GM12878 (cell line): Measurements from ENCODE around the gene GRIP2. TPM values are rescaled to one million over a fixed set of nuclear protein-coding genes. Genes with fewer than 3 reads are reported as not detected.

Experiments used
- ATAC-seq: fragments of 200-7000 bp; cut with Tn5 transposase; 3 replicates; pipeline ENCODE4 v1.9.1; 2020; ENCODE audit warnings: mild to moderate bottlenecking, moderate library complexity
- BruUV-seq: library from RNA; stranded (reverse); fragments of 400-500 nt; replicated peaks from 2 replicates; lab custom pipeline; 2021; lab: Mats Ljungman, UMichigan
- CTCF ChIA-PET: fragments of 300-600 bp; sonication (Branson Sonifier 250); formaldehyde crosslinking; extraction: SDS; loops from one replicate; lab custom pipeline; 2021; ENCODE audit warnings: inconsistent platforms; lab: Yijun Ruan, JAX
- POLR2A ChIA-PET: fragments of 350-600 bp; formaldehyde crosslinking; extraction: SDS; loops from one replicate; lab custom pipeline; 2021; ENCODE audit warnings: inconsistent platforms; lab: Charles Lee
- RAD21 ChIA-PET: fragments of 300-600 bp; sonication (Branson Sonifier 250); formaldehyde crosslinking; loops from one replicate; lab custom pipeline; 2023; ENCODE audit warnings: antibody characterized with exemption; ENCODE audit not compliant: unreplicated experiment; lab: Charles Lee
- SMC1A ChIA-PET: fragments of 300-600 bp; sonication (Branson Sonifier 250); formaldehyde crosslinking; loops from one replicate; lab custom pipeline; 2023; ENCODE audit not compliant: unreplicated experiment, uncharacterized antibody; lab: Charles Lee
- DNase-seq: peaks from one replicate; pipeline ENCODE4 v3.0.0-alpha.2; 2011; ENCODE audit warnings: low read depth, low spot score
- FAIRE-seq: peaks from 3 replicates; lab custom pipeline; 2011; peaks lifted over from hg19 to GRCh38; lab: Jason Lieb, UNC
- H2AFZ ChIP-seq: 2 replicates; pipeline ENCODE4 v1.6.0; 2011; ENCODE audit warnings: low read depth, low read length, control low read depth; ENCODE audit not compliant: control insufficient read depth
- H3K27ac ChIP-seq: 2 replicates; pipeline ENCODE4 v1.5.1; 2011; ENCODE audit warnings: control low read depth; ENCODE audit not compliant: control insufficient read depth, insufficient read depth
- H3K27me3 ChIP-seq, 2 experiments: replicated peaks in 1 of 2; 2 replicates each; pipeline versions ENCODE4 v1.6.0 to v1.6.1; 2011; ENCODE audit warnings: low read length in 1 of 2; ENCODE audit not compliant: control insufficient read depth in 2 of 2, insufficient read depth in 2 of 2
- H3K36me3 ChIP-seq, 2 experiments: 2 replicates each; pipeline ENCODE4 v1.5.1; 2011; ENCODE audit warnings: low read length in 1 of 2; ENCODE audit not compliant: control insufficient read depth in 2 of 2, insufficient read depth in 2 of 2
- H3K4me1 ChIP-seq: 2 replicates; pipeline ENCODE4 v1.6.1; 2011; ENCODE audit warnings: mild to moderate bottlenecking, low read length, moderate library complexity, mixed read lengths; ENCODE audit not compliant: control insufficient read depth, insufficient read depth
- H3K4me2 ChIP-seq: 2 replicates; pipeline ENCODE4 v1.6.0; 2011; ENCODE audit warnings: control low read depth; ENCODE audit not compliant: control insufficient read depth, insufficient read depth
- H3K4me3 ChIP-seq: fragments of 200-600 bp; sonication (generic); 2 replicates; pipeline ENCODE4 v1.5.1; 2016
- H3K79me2 ChIP-seq: 2 replicates; pipeline ENCODE4 v1.6.0; 2011; ENCODE audit warnings: low read length; ENCODE audit not compliant: control insufficient read depth, insufficient read depth
- H3K9ac ChIP-seq: 2 replicates; pipeline ENCODE4 v1.8.0; 2011; ENCODE audit warnings: low read length, control low read depth, mixed read lengths; ENCODE audit not compliant: control insufficient read depth, insufficient read depth
- H3K9me3 ChIP-seq: replicated peaks from 3 replicates; pipeline ENCODE4 v1.5.1; 2011; ENCODE audit warnings: mild to moderate bottlenecking, low read length; ENCODE audit not compliant: control insufficient read depth, insufficient read depth
- H4K20me1 ChIP-seq: 2 replicates; pipeline ENCODE4 v1.6.0; 2011; ENCODE audit not compliant: control insufficient read depth, insufficient read depth
- ATF3 ChIP-seq: IDR thresholded peaks from 2 replicates; pipeline ENCODE4 v1.6.1; 2011; ENCODE audit warnings: low read depth, mild to moderate bottlenecking, low read length, moderate library complexity, borderline replicate concordance; ENCODE audit errors: extremely low read depth
- NR2C1 ChIP-seq: fragments of 450-650 bp; IDR thresholded peaks from 2 replicates; pipeline ENCODE4 v1.6.1; 2017; ENCODE audit warnings: antibody characterized with exemption, mild to moderate bottlenecking, moderate library complexity
- PKNOX1 ChIP-seq: fragments of 450-650 bp; IDR thresholded peaks from 2 replicates; pipeline ENCODE4 v1.6.1; 2016; ENCODE audit warnings: mild to moderate bottlenecking
- RAD51 ChIP-seq: fragments of 450-650 bp; IDR thresholded peaks from 2 replicates; pipeline ENCODE4 v1.6.1; 2016; ENCODE audit warnings: moderate library complexity, mild to moderate bottlenecking, inconsistent platforms
- SMAD1 ChIP-seq: fragments of 450-650 bp; IDR thresholded peaks from 2 replicates; pipeline ENCODE4 v1.6.1; 2018; ENCODE audit warnings: mild to moderate bottlenecking, low read depth; ENCODE audit not compliant: partially characterized antibody
- TAF1 ChIP-seq: IDR thresholded peaks from 2 replicates; pipeline ENCODE4 v1.6.1; 2011; ENCODE audit warnings: mild to moderate bottlenecking, low read depth, low read length, borderline replicate concordance
- WGBS: methylation state at CpG from one replicate; pipeline ENCODE4 v1.1.6; 2016; ENCODE audit warnings: low lambda C conversion rate; ENCODE audit not compliant: insufficient replicate concordance, insufficient coverage; ENCODE audit errors: missing lambda C conversion rate; 5-methylcytosine and 5-hydroxymethylcytosine counted together
- in situ Hi-C: fragments of 300-500 bp; cut with MboI; formaldehyde crosslinking; loops from 9 replicates; pipeline ENCODE4 v1.14.3; 2018; ENCODE audit warnings: mixed read lengths
- intact Hi-C: fragments of 100-400 bp; cut with micrococcal nuclease; formaldehyde crosslinking; loops from one replicate; pipeline ENCODE4 v1.14.2; 2022; ENCODE audit not compliant: unreplicated experiment
- polyA plus RNA-seq, 11 experiments: library from polyadenylated mRNA; depleted of rRNA in 4 of 11; unstranded in 6 of 11; stranded (reverse) in 5 of 11; fragments of >200 nt; fragmentation: Nextera tagmentation in 4 of 11; fragmentation: Illumina TruSeq in 1 of 11; extraction: Ambion mirVana in 4 of 11; extraction: Trizol in 1 of 11; gene quantifications; 1 replicate in 1 of 11; 2 replicates in 10 of 11; pipeline versions ENCODE4 v1.2.1 to v1.2.3, GENCODE V29; 2011 to 2016; ENCODE audit warnings: inconsistent platforms in 2 of 11, missing spikeins in 2 of 11, low read depth in 1 of 11
- total RNA-seq, 4 experiments: library from RNA; depleted of rRNA in 3 of 4; stranded (reverse); fragments of >200 nt in 3 of 4; fragmentation: Illumina TruSeq in 1 of 4; extraction: Trizol in 1 of 4; gene quantifications; 2 replicates each; pipeline versions ENCODE4 v1.2.1 to v1.2.3, GENCODE V29; 2013 to 2021
- TF ChIP-seq, protein P1 (sequence below): IDR thresholded peaks from 2 replicates; pipeline ENCODE4 v1.6.1; 2012; ENCODE audit warnings: low read depth, low read length, improper control_type of control experiment

Gene GRIP2
- total and polyA plus RNA-seq, 10 of the 15 experiments (the other 5 are each of a cell fraction or from before 2014, with no cell fraction given), result not detected

- no peak overlapping the region for H3K4me3 ChIP-seq
- DNase-seq, result no peak
- WGBS, result 37% methylated on average over 21 of the region's 22 CpGs
- peaks cover 4 to 8% of the 10 kb centered on the region in 2 experiments; a peak in 3 of 4 replicates for H3K27me3 ChIP-seq
- H4K20me1 ChIP-seq, result no peaks in the 10 kb centered on the region
- H3K36me3 ChIP-seq, result no peaks in the 10 kb centered on the region
- SMC1A ChIA-PET, result no interaction called here
- no peak overlapping the region for H3K4me2 ChIP-seq
- ATAC-seq, result peak; percentile 40
- BruUV-seq, result no TSS peak
- in situ Hi-C loops (no loop called here), intact Hi-C loops (no loop called here)
- no peak overlapping the region for H3K9ac ChIP-seq
- H2AFZ ChIP-seq, result no peak overlapping the region; the same call in 1 of the 2 replicates
- CTCF ChIA-PET, result no interaction called here
- no peaks in the 10 kb centered on the region for H3K9me3 ChIP-seq
- TF ChIP-seq, protein P1, sequence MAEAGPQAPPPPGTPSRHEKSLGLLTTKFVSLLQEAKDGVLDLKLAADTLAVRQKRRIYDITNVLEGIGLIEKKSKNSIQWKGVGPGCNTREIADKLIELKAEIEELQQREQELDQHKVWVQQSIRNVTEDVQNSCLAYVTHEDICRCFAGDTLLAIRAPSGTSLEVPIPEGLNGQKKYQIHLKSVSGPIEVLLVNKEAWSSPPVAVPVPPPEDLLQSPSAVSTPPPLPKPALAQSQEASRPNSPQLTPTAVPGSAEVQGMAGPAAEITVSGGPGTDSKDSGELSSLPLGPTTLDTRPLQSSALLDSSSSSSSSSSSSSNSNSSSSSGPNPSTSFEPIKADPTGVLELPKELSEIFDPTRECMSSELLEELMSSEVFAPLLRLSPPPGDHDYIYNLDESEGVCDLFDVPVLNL, result no peak
- 0 out of 2 replicates have a peak, but pooled peaks have one; percentile 28 for TF ChIP-seq PKNOX1
- no peak for FAIRE-seq
- no peaks in the 10 kb centered on the region for H3K4me1 ChIP-seq
- POLR2A ChIA-PET, result no interaction called here
- RAD21 ChIA-PET, result no interaction called here
- no peak overlapping the region for H3K27ac ChIP-seq
- H3K79me2 ChIP-seq, result no peaks in the 10 kb centered on the region
Observed at GRCh38 chr3:14555835-14556234, 15.7 kb upstream of the GRIP2 start.

GRCh38 chr3:14554715-14555114 lies 14.6 kb upstream of the GRIP2 start:
- ChIA-PET POLR2A (no interaction called here), CTCF (no interaction called here), SMC1A (no interaction called here), RAD21 (no interaction called here)
- no TSS peak for BruUV-seq
- no peak overlapping the region for H3K4me3 ChIP-seq
- no peak for TF ChIP-seq ATF3
- no peak for TF ChIP-seq SMAD1
- no peak for TF ChIP-seq RAD51
- TF ChIP-seq NR2C1, result no peak
- TF ChIP-seq TAF1, result no peak
- FAIRE-seq, result no peak
- no peaks in the 10 kb centered on the region for H3K36me3 ChIP-seq
- DNase-seq, result no peak
- no peaks in the 10 kb centered on the region for H3K9me3 ChIP-seq
- no peaks in the 10 kb centered on the region for H3K79me2 ChIP-seq
- H3K27ac ChIP-seq, result no peak overlapping the region
- H3K4me2 ChIP-seq, result no peak overlapping the region
- 5% methylated on average over 3 of the region's 3 CpGs for WGBS
- peaks cover 4 to 8% of the 10 kb centered on the region in 2 experiments; a peak in 3 of 4 replicates for H3K27me3 ChIP-seq
- in situ Hi-C loops (no loop called here), intact Hi-C loops (no loop called here)
- H2AFZ ChIP-seq, result no peak overlapping the region
- no peaks in the 10 kb centered on the region for H4K20me1 ChIP-seq
- H3K9ac ChIP-seq, result no peak overlapping the region
- ATAC-seq, result no peak
- H3K4me1 ChIP-seq, result no peaks in the 10 kb centered on the region
